Gastrocnemius medialis (tissue), 4 donors: ENCODE data around the gene MAFF. TPM values are rescaled to one million over a fixed set of nuclear protein-coding genes. Genes with fewer than 3 reads are reported as not detected.

Source experiments
- ATAC-seq, 2 donors: fragments of 150-250 bp; one replicate each; pipeline ENCODE4 v1.9.1; 2016
- DNase-seq, 2 donors: peaks; one replicate each; pipeline ENCODE4 v3.0.0-alpha.2; 2019
- H3K27ac ChIP-seq, 4 donors: fragments of 200-600 bp; sonication (generic); 1 replicate in 1 of 4; 2 replicates in 3 of 4; pipeline ENCODE4 v1.5.1; 2016 to 2018; ENCODE audit warnings: mild to moderate bottlenecking in 2 of 4, moderate library complexity in 1 of 4
- H3K27me3 ChIP-seq, 3 donors: fragments of 200-600 bp; sonication (generic) in 2 of 3; 1 replicate in 1 of 3; 2 replicates in 2 of 3; pipeline versions ENCODE4 v1.5.1 to v1.6.0; 2016 to 2019; ENCODE audit warnings: mild to moderate bottlenecking in 1 of 3, moderate library complexity in 1 of 3
- H3K36me3 ChIP-seq, 2 donors: fragments of 200-600 bp; sonication (generic) in 1 of 2; one replicate each; pipeline ENCODE4 v1.5.1; 2017 to 2018
- H3K4me1 ChIP-seq, 2 donors: fragments of 200-600 bp; sonication (generic) in 1 of 2; one replicate each; pipeline ENCODE4 v1.5.1; 2016 to 2017; ENCODE audit warnings: mild to moderate bottlenecking in 2 of 2
- H3K4me3 ChIP-seq, 4 donors: fragments of 200-600 bp; sonication (generic) in 3 of 4; 1 replicate in 1 of 4; 2 replicates in 3 of 4; pipeline ENCODE4 v1.5.1; 2016 to 2019; ENCODE audit warnings: mild to moderate bottlenecking in 2 of 4
- H3K9me3 ChIP-seq, 3 donors: fragments of 200-600 bp; sonication (generic) in 2 of 3; 1 replicate in 1 of 3; 2 replicates in 2 of 3; pipeline ENCODE4 v1.5.1; 2016 to 2019
- CTCF ChIP-seq, 5 experiments: fragments of 450-650 bp in 3 of 5; fragments of 200-600 bp in 2 of 5; sonication (generic) in 2 of 5; IDR thresholded peaks in 4 of 5; conservative IDR thresholded peaks in 1 of 5; 1 replicate in 4 of 5; 2 replicates in 1 of 5; pipeline ENCODE4 v1.5.1; 2016 to 2019; ENCODE audit warnings: antibody characterized with exemption in 5 of 5, mild to moderate bottlenecking in 3 of 5, moderate library complexity in 3 of 5
- POLR2A ChIP-seq, 2 donors: fragments of 450-650 bp; IDR thresholded peaks; one replicate each; pipeline ENCODE4 v1.6.1; 2017; ENCODE audit warnings: antibody characterized with exemption in 2 of 2, mild to moderate bottlenecking in 2 of 2, moderate library complexity in 2 of 2
- in situ Hi-C, 4 donors: fragments of 200-750 bp; cut with MboI; loops; one replicate each; pipeline versions ENCODE4 v1.15.0 to v1.8.0; 2017; ENCODE audit warnings: low sequenced_read_pairs in 4 of 4
- intact Hi-C: fragments of 100-400 bp; cut with DNase I; formaldehyde crosslinking; loops from one replicate; pipeline ENCODE4 v1.15.1; 2023; ENCODE audit warnings: low total_unique reads
- total RNA-seq, 4 donors: library from RNA; depleted of rRNA; stranded (reverse); fragments of >200 nt; gene quantifications; one replicate each; pipeline versions ENCODE4 v1.1.0 to v1.2.3, GENCODE V29; 2016

The MAFF gene
- total RNA-seq, 4 donors from 2014 or later: 19.3 to 448 (median 33.4) TPM

GRCh38 chr22:38222797-38223119 lies 21.0 kb downstream of the MAFF start:
- no peaks in the 10 kb centered on the region for H3K27me3 ChIP-seq
- DNase-seq: no peak
- no peak for ATAC-seq
- H3K27ac ChIP-seq: peak overlapping the region in 1 of 4 donors; percentile 18
- in situ Hi-C loops (no loop called here), intact Hi-C loops (no loop called here)
- peaks cover 18 to 29% of the 10 kb centered on the region in 2 donors for H3K4me1 ChIP-seq
- H3K4me3 ChIP-seq: no peak overlapping the region
- no peak for TF ChIP-seq CTCF (IDR thresholded peaks at IDR 0.05 in 4 of 5, conservative IDR thresholded peaks at IDR 0.05 in 1 of 5)
- no peak for TF ChIP-seq POLR2A (IDR thresholded peaks at IDR 0.05)
- H3K9me3 ChIP-seq: no peaks in the 10 kb centered on the region
- peaks cover 0 to 52% of the 10 kb centered on the region in 2 donors for H3K36me3 ChIP-seq

GRCh38 chr22:38223289-38223960 lies 21.6 kb downstream of the MAFF start:
- in situ Hi-C loops: no loop called here
- intact Hi-C loops: no loop called here
- H3K27ac ChIP-seq: peak overlapping the region in 1 of 4 donors; percentile 18

GRCh38 chr22:38226853-38227649 lies 25.3 kb downstream of the MAFF start:
- DNase-seq: no peak
- no peak for TF ChIP-seq CTCF (IDR thresholded peaks at IDR 0.05 in 4 of 5, conservative IDR thresholded peaks at IDR 0.05 in 1 of 5)
- no peak for TF ChIP-seq POLR2A (IDR thresholded peaks at IDR 0.05)
- no peaks in the 10 kb centered on the region for H3K27me3 ChIP-seq
- H3K9me3 ChIP-seq: no peaks in the 10 kb centered on the region
- peak overlapping the region in 3 of 4 donors; percentile 70 to 82 (median 74) for H3K27ac ChIP-seq
- H3K4me1 ChIP-seq: peaks cover 12 to 16% of the 10 kb centered on the region in 2 donors
- intact Hi-C loops: no loop called here
- in situ Hi-C loops: loop anchor here in 1 of 4 donors (25.0 kb wide), 1 partner anchor 115 kb away; the partner anchor contains the start of gene BAIAP2L2
- H3K4me3 ChIP-seq: no peak overlapping the region
- no peak for ATAC-seq
- peaks cover 0 to 57% of the 10 kb centered on the region in 2 donors for H3K36me3 ChIP-seq

More at GRCh38 chr22:38223289-38223960, 21.6 kb downstream of the MAFF start:
- Histone ChIP-seq H3K36me3 (peaks cover 0 to 52% of the 10 kb centered on the region in 2 donors), H3K9me3 (no peaks in the 10 kb centered on the region), H3K4me1 (peaks cover 21 to 27% of the 10 kb centered on the region in 2 donors), H3K4me3 (no peak overlapping the region), H3K27me3 (no peaks in the 10 kb centered on the region)
- ATAC-seq: no peak
- TF ChIP-seq CTCF (IDR thresholded peaks at IDR 0.05 in 4 of 5, conservative IDR thresholded peaks at IDR 0.05 in 1 of 5) (no peak), POLR2A (IDR thresholded peaks at IDR 0.05) (no peak)
- DNase-seq: no peak

- intact Hi-C loops: no loop called here
- peaks cover 0 to 62% of the 10 kb centered on the region in 2 donors for H3K36me3 ChIP-seq
- ATAC-seq (no peak), DNase-seq (no peak)
- in situ Hi-C loops: loop anchor here in 1 of 4 donors (25.0 kb wide), 1 partner anchor 116 kb away; the partner anchor contains the start of gene BAIAP2L2
- no peak overlapping the region for H3K4me3 ChIP-seq
- H3K27ac ChIP-seq: peak overlapping the region; percentile 41 to 82 (median 72)
- H3K27me3 ChIP-seq: no peaks in the 10 kb centered on the region
- TF ChIP-seq CTCF (IDR thresholded peaks at IDR 0.05 in 4 of 5, conservative IDR thresholded peaks at IDR 0.05 in 1 of 5) (no peak), POLR2A (IDR thresholded peaks at IDR 0.05) (no peak)
- H3K4me1 ChIP-seq: peaks cover 19 to 20% of the 10 kb centered on the region in 2 donors
- no peaks in the 10 kb centered on the region for H3K9me3 ChIP-seq
These were observed 26.6 kb downstream of the MAFF start for GRCh38 chr22:38228326-38228872.
